Mesodermal cell (in vitro differentiated cells): ENCODE data around the gene LIPC. TPM values are rescaled to one million over a fixed set of nuclear protein-coding genes. Genes with fewer than 3 reads are reported as not detected.

Experiments
- H3K27ac ChIP-seq: 2 replicates; pipeline ENCODE4 v1.7.0; 2013; ENCODE audit warnings: mild to moderate bottlenecking, low read depth, low read length, moderate library complexity; ENCODE audit not compliant: severe bottlenecking
- H3K36me3 ChIP-seq: 2 replicates; pipeline ENCODE4 v1.7.1; 2013; ENCODE audit warnings: mild to moderate bottlenecking, low read length, moderate library complexity; ENCODE audit not compliant: control insufficient read depth, insufficient read depth
- H3K4me1 ChIP-seq: one replicate; pipeline ENCODE4 v1.7.1; 2013; ENCODE audit warnings: mild to moderate bottlenecking, low read length; ENCODE audit not compliant: insufficient read depth, control insufficient read depth, poor library complexity, severe bottlenecking
- H3K4me3 ChIP-seq: 2 replicates; pipeline ENCODE4 v1.7.0; 2013; ENCODE audit warnings: low read length, control low read depth, mild to moderate bottlenecking; ENCODE audit not compliant: insufficient read depth, poor library complexity, severe bottlenecking; ENCODE audit errors: extremely low read depth
- H3K9me3 ChIP-seq: 2 replicates; pipeline ENCODE4 v1.7.1; 2013; ENCODE audit warnings: mild to moderate bottlenecking, low read length, moderate library complexity; ENCODE audit not compliant: control insufficient read depth
- WGBS, 2 experiments: methylation state at CpG; one replicate each; pipeline ENCODE4 v1.1.5; 2013; ENCODE audit warnings: missing lambda C conversion rate in 2 of 2; ENCODE audit not compliant: insufficient coverage in 2 of 2; 5-methylcytosine and 5-hydroxymethylcytosine counted together
- polyA plus RNA-seq, 2 experiments: library from polyadenylated mRNA; stranded (reverse); fragments of 50-300 nt; gene quantifications; one replicate each; pipeline ENCODE4 v1.2.3, GENCODE V29; 2013

LIPC gene
- polyA plus RNA-seq (2013, experiment 1 of 2): not detected
- polyA plus RNA-seq (2013, experiment 2 of 2): not detected

- Histone ChIP-seq H3K4me1 (no peaks in the 10 kb centered on the region), H3K27ac (no peak within 1 kb of the TSS), H3K4me3 (no peak within 1 kb of the TSS), H3K36me3 (no peaks in the 10 kb centered on the region), H3K9me3 (no peaks in the 10 kb centered on the region)
- 95 to 100% methylated on average over 4 of the region's 10 CpGs for WGBS, 2 experiments
Observed at GRCh38 chr15:58431221-58432149, at the start of gene LIPC. LIPC (plus strand) TSS chr15:58431991; CDS start chr15:58432033, 42 bp downstream.

GRCh38 chr15:58383876-58384275 lies 47.9 kb upstream of the LIPC start:
- WGBS, 2 experiments: 79% methylated on average over 2 to 3 of the region's 5 CpGs
- H3K4me1 ChIP-seq: no peaks in the 10 kb centered on the region
- H3K27ac ChIP-seq: no peak overlapping the region
- H3K36me3 ChIP-seq: no peaks in the 10 kb centered on the region
- H3K9me3 ChIP-seq: no peaks in the 10 kb centered on the region
- no peak overlapping the region for H3K4me3 ChIP-seq

- Histone ChIP-seq H3K27ac (no peak overlapping the region), H3K9me3 (no peaks in the 10 kb centered on the region), H3K4me1 (no peaks in the 10 kb centered on the region), H3K36me3 (no peaks in the 10 kb centered on the region), H3K4me3 (no peak overlapping the region)
- WGBS, 2 experiments: 86 to 92% methylated on average over 1 to 4 of the region's 6 CpGs
Observed at GRCh38 chr15:58384667-58385066, 47.1 kb upstream of the LIPC start.

- H3K27ac ChIP-seq: no peak overlapping the region
- no peak overlapping the region for H3K4me3 ChIP-seq
- 100% methylated on average over 1 of the region's 3 CpGs for WGBS, 2 experiments
- no peaks in the 10 kb centered on the region for H3K36me3 ChIP-seq
- H3K4me1 ChIP-seq: no peaks in the 10 kb centered on the region
- no peaks in the 10 kb centered on the region for H3K9me3 ChIP-seq
Observed at GRCh38 chr15:58386081-58386480, 45.7 kb upstream of the LIPC start.

- Histone ChIP-seq H3K4me3 (no peak overlapping the region), H3K4me1 (peaks cover 1% of the 10 kb centered on the region), H3K36me3 (no peaks in the 10 kb centered on the region), H3K9me3 (no peaks in the 10 kb centered on the region), H3K27ac (no peak overlapping the region)
- 94% methylated on average over 2 of the region's 3 CpGs; no CpG with 5 or more reads in 1 of the 2 experiments for WGBS, 2 experiments
Observed at GRCh38 chr15:58386641-58387040, 45.1 kb upstream of the LIPC start.

- no peaks in the 10 kb centered on the region for H3K9me3 ChIP-seq
- no peak overlapping the region for H3K4me3 ChIP-seq
- H3K4me1 ChIP-seq: peaks cover 6% of the 10 kb centered on the region
- H3K27ac ChIP-seq: no peak overlapping the region
- 100% methylated on average over 2 of the region's 2 CpGs for WGBS, 2 experiments
- no peaks in the 10 kb centered on the region for H3K36me3 ChIP-seq
Observed at GRCh38 chr15:58387130-58387529, 44.7 kb upstream of the LIPC start.

- Histone ChIP-seq H3K36me3 (no peaks in the 10 kb centered on the region), H3K27ac (no peak overlapping the region), H3K9me3 (no peaks in the 10 kb centered on the region), H3K4me1 (peaks cover 17% of the 10 kb centered on the region), H3K4me3 (no peak overlapping the region)
- 85 to 88% methylated on average over 6 to 7 of the region's 7 CpGs for WGBS, 2 experiments
Observed at GRCh38 chr15:58388211-58388610, 43.6 kb upstream of the LIPC start.

- H3K9me3 ChIP-seq: no peaks in the 10 kb centered on the region
- H3K27ac ChIP-seq: no peak overlapping the region
- WGBS, 2 experiments: 100% methylated on average over 1 of the region's 3 CpGs; no CpG with 5 or more reads in 1 of the 2 experiments
- peaks cover 20% of the 10 kb centered on the region for H3K4me1 ChIP-seq
- no peak overlapping the region for H3K4me3 ChIP-seq
- no peaks in the 10 kb centered on the region for H3K36me3 ChIP-seq
Observed at GRCh38 chr15:58390118-58390517, 41.7 kb upstream of the LIPC start.

- Histone ChIP-seq H3K27ac (no peak overlapping the region), H3K9me3 (no peaks in the 10 kb centered on the region), H3K4me1 (peaks cover 20% of the 10 kb centered on the region), H3K4me3 (no peak overlapping the region), H3K36me3 (no peaks in the 10 kb centered on the region)
- 92 to 94% methylated on average over 2 to 4 of the region's 5 CpGs for WGBS, 2 experiments
Observed at GRCh38 chr15:58390655-58391054, 41.1 kb upstream of the LIPC start.

- no peaks in the 10 kb centered on the region for H3K9me3 ChIP-seq
- WGBS, 2 experiments: 81 to 91% methylated on average over 4 to 5 of the region's 6 CpGs
- no peaks in the 10 kb centered on the region for H3K36me3 ChIP-seq
- no peak overlapping the region for H3K4me3 ChIP-seq
- no peak overlapping the region for H3K27ac ChIP-seq
- peaks cover 20% of the 10 kb centered on the region for H3K4me1 ChIP-seq
Observed at GRCh38 chr15:58391088-58391487, 40.7 kb upstream of the LIPC start.

GRCh38 chr15:58392141-58392540 lies 39.6 kb upstream of the LIPC start:
- no peaks in the 10 kb centered on the region for H3K9me3 ChIP-seq
- no peaks in the 10 kb centered on the region for H3K36me3 ChIP-seq
- WGBS, 2 experiments: 87 to 100% methylated on average over 2 to 3 of the region's 3 CpGs
- peak overlapping the region; percentile 24 for H3K27ac ChIP-seq
- peaks cover 20% of the 10 kb centered on the region for H3K4me1 ChIP-seq
- H3K4me3 ChIP-seq: no peak overlapping the region
